Measurements from ENCODE around the gene GIT1.
A peak's percentile ranks its signal among the peaks of the same experiment; 100 is the strongest.

The GIT1 gene

DNA sequence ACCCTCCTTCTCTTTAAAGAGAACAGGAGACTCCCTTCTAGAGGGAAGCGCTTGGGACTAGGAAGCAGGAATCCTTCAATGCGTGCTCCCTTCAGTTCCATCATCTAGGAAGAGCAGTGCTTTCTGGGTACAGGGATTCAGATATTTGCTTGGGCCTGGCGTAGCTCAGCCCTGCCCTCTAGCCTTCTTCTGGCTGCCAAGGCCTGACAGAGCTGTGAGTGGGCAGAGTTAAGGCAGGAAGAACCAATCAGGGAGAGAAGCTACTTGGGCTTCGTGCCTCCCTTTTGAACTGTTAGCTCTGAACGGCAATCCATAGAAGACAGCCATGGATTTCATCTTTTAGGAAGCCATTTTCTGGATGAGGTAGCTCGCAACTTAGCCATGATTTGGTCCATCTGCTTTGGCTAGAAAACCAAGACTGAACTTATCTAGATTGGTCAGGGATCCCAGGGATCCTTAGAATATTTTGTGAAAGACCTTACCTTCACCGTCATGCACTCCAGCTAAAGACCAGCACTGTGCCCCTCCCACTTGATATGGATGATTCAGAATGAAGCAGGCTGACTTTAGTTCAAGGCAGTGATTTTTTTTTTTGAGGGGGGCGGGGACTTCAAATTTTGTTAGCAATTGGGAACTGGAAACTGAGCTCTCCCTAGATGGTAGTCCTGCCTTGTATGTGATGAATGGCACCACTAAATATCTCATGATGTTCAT, 35.7 kb upstream of the GIT1 start:
- H3K27ac ChIP-seq (replicated peaks): no peak overlapping the region
- DNase-seq (ENCODE audit: low read depth in 1 of 2, low spot score in 1 of 2): no peak
- H3K4me3 ChIP-seq (replicated peaks; ENCODE audit: insufficient read depth, low read length): no peak overlapping the region
- peaks cover 4% of the 10 kb centered on the region for H3K27me3 ChIP-seq (ENCODE audit: insufficient read depth, poor library complexity, severe bottlenecking)
- TF ChIP-seq, protein P1, sequence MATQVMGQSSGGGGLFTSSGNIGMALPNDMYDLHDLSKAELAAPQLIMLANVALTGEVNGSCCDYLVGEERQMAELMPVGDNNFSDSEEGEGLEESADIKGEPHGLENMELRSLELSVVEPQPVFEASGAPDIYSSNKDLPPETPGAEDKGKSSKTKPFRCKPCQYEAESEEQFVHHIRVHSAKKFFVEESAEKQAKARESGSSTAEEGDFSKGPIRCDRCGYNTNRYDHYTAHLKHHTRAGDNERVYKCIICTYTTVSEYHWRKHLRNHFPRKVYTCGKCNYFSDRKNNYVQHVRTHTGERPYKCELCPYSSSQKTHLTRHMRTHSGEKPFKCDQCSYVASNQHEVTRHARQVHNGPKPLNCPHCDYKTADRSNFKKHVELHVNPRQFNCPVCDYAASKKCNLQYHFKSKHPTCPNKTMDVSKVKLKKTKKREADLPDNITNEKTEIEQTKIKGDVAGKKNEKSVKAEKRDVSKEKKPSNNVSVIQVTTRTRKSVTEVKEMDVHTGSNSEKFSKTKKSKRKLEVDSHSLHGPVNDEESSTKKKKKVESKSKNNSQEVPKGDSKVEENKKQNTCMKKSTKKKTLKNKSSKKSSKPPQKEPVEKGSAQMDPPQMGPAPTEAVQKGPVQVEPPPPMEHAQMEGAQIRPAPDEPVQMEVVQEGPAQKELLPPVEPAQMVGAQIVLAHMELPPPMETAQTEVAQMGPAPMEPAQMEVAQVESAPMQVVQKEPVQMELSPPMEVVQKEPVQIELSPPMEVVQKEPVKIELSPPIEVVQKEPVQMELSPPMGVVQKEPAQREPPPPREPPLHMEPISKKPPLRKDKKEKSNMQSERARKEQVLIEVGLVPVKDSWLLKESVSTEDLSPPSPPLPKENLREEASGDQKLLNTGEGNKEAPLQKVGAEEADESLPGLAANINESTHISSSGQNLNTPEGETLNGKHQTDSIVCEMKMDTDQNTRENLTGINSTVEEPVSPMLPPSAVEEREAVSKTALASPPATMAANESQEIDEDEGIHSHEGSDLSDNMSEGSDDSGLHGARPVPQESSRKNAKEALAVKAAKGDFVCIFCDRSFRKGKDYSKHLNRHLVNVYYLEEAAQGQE (IDR thresholded peaks at IDR 0.05; ENCODE audit: insufficient replicate concordance, low read depth): no peak
- no peak for TF ChIP-seq GABPA (IDR thresholded peaks at IDR 0.05; ENCODE audit: low read depth)
- no peak for TF ChIP-seq SPI1 (IDR thresholded peaks at IDR 0.05; ENCODE audit: borderline replicate concordance, low read depth)
- TF ChIP-seq POLR2AphosphoS5 (IDR thresholded peaks at IDR 0.05; ENCODE audit: low read depth): 0 out of 2 replicates have a peak, but pooled peaks have one; percentile 16
- TF ChIP-seq, protein P2, sequence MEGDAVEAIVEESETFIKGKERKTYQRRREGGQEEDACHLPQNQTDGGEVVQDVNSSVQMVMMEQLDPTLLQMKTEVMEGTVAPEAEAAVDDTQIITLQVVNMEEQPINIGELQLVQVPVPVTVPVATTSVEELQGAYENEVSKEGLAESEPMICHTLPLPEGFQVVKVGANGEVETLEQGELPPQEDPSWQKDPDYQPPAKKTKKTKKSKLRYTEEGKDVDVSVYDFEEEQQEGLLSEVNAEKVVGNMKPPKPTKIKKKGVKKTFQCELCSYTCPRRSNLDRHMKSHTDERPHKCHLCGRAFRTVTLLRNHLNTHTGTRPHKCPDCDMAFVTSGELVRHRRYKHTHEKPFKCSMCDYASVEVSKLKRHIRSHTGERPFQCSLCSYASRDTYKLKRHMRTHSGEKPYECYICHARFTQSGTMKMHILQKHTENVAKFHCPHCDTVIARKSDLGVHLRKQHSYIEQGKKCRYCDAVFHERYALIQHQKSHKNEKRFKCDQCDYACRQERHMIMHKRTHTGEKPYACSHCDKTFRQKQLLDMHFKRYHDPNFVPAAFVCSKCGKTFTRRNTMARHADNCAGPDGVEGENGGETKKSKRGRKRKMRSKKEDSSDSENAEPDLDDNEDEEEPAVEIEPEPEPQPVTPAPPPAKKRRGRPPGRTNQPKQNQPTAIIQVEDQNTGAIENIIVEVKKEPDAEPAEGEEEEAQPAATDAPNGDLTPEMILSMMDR (IDR thresholded peaks at IDR 0.05; ENCODE audit: insufficient read depth, low read length): no peak

DNA sequence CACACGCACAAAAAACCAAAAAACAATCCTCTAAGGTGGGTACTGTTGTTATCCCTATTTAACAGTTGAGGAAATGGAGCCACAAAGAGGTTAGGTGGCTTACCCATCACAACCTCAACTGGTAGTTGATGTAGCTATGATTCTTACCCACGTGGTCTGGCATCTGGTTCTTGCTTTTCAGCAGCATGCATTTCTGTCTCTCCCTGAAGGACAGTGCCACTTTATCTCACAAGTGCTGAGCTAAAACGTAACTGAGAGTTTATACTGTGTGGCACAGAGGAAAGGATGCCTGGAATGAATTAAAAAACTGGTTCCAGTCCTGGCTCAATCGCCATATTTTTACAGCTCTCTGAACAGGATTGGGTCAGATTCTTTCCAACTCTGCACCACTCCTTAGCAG, 35.1 kb upstream of the GIT1 start:
- no peak overlapping the region for H3K4me3 ChIP-seq (replicated peaks; ENCODE audit: insufficient read depth, low read length)
- DNase-seq (ENCODE audit: low read depth in 1 of 2, low spot score in 1 of 2): no peak
- TF ChIP-seq POLR2AphosphoS5 (IDR thresholded peaks at IDR 0.05; ENCODE audit: low read depth) (no peak), GABPA (IDR thresholded peaks at IDR 0.05; ENCODE audit: low read depth) (no peak), SPI1 (IDR thresholded peaks at IDR 0.05; ENCODE audit: borderline replicate concordance, low read depth) (no peak)
- TF ChIP-seq, protein P1 (IDR thresholded peaks at IDR 0.05; ENCODE audit: insufficient replicate concordance, low read depth): no peak
- TF ChIP-seq, protein P2 (IDR thresholded peaks at IDR 0.05; ENCODE audit: insufficient read depth, low read length): no peak
- H3K27ac ChIP-seq (replicated peaks): no peak overlapping the region
- peaks cover 4% of the 10 kb centered on the region for H3K27me3 ChIP-seq (ENCODE audit: insufficient read depth, poor library complexity, severe bottlenecking)

DNA sequence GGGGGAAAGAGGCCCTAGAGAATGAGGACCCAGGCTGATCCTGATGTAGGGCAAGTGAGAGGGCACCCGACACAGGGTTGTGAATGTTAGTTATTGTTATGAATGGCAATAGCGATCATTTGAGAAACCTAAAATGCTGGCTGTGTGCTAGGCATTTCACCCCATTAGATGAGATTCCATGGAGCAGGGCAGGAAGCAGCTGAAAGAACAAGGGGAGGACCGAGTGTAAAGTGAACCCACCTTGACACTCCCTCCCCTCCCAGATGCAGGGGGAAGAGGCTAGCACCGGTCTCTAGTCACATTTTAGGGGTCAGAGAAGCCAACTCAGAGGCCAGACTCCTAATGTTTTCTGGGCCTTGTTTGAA, 33.8 kb upstream of the GIT1 start:
- Histone ChIP-seq H3K27ac (replicated peaks) (no peak overlapping the region), H3K27me3 (ENCODE audit: insufficient read depth, poor library complexity, severe bottlenecking) (peaks cover 4% of the 10 kb centered on the region), H3K4me3 (replicated peaks; ENCODE audit: insufficient read depth, low read length) (peak overlapping the region; percentile 75)
- DNase-seq (ENCODE audit: low read depth in 1 of 2, low spot score in 1 of 2): no peak
- TF ChIP-seq, protein P2 (IDR thresholded peaks at IDR 0.05; ENCODE audit: insufficient read depth, low read length): no peak
- TF ChIP-seq SPI1 (IDR thresholded peaks at IDR 0.05; ENCODE audit: borderline replicate concordance, low read depth) (no peak), POLR2AphosphoS5 (IDR thresholded peaks at IDR 0.05; ENCODE audit: low read depth) (no peak), GABPA (IDR thresholded peaks at IDR 0.05; ENCODE audit: low read depth) (no peak)
